HG02610 (cell line): ENCODE data around the gene PLEKHG1.

Source experiments
- ATAC-seq: cut with Tn5 transposase; IDR thresholded peaks from one replicate; pipeline ENCODE4 v1.9.1; 2021; ENCODE audit warnings: mild to moderate bottlenecking, moderate library complexity; ENCODE audit not compliant: unreplicated experiment

The PLEKHG1 gene

GRCh38 chr6:150588888-150589499 is 10.7 kb upstream of the PLEKHG1 start:
- no peak for ATAC-seq

- no peak for ATAC-seq
These were observed 9.8 kb upstream of the PLEKHG1 start for GRCh38 chr6:150589852-150590251.

- ATAC-seq: no peak
These were observed 9.2 kb upstream of the PLEKHG1 start for GRCh38 chr6:150590446-150590845.

GRCh38 chr6:150592377-150592995 is 7.2 kb upstream of the PLEKHG1 start:
- ATAC-seq: no peak

GRCh38 chr6:150593119-150593518 is 6.6 kb upstream of the PLEKHG1 start:
- ATAC-seq: no peak

GRCh38 chr6:150596439-150596838 is 3.2 kb upstream of the PLEKHG1 start:
- no peak for ATAC-seq

GRCh38 chr6:150598401-150598800 is 1.3 kb upstream of the PLEKHG1 start:
- no peak for ATAC-seq

- no peak for ATAC-seq
These were observed 857 bp upstream of the PLEKHG1 start for GRCh38 chr6:150598858-150599198.

GRCh38 chr6:150600010-150600300 is 270 bp downstream of the PLEKHG1 start:
- peak; percentile 26 for ATAC-seq

- peak; percentile 72 for ATAC-seq
These were observed 774 bp downstream of the PLEKHG1 start for GRCh38 chr6:150600301-150601017.

- no peak for ATAC-seq
These were observed 1.8 kb downstream of the PLEKHG1 start for GRCh38 chr6:150601439-150601838.

- no peak for ATAC-seq
These were observed 3.5 kb downstream of the PLEKHG1 start for GRCh38 chr6:150603176-150603575.

GRCh38 chr6:150604467-150604866 is 4.8 kb downstream of the PLEKHG1 start:
- no peak for ATAC-seq

- no peak for ATAC-seq
These were observed 5.6 kb downstream of the PLEKHG1 start for GRCh38 chr6:150605333-150605732.

GRCh38 chr6:150606168-150606591 is 6.5 kb downstream of the PLEKHG1 start:
- no peak for ATAC-seq

- ATAC-seq: no peak
These were observed 7.1 kb downstream of the PLEKHG1 start for GRCh38 chr6:150606647-150607328.

- ATAC-seq: no peak
These were observed 7.6 kb downstream of the PLEKHG1 start for GRCh38 chr6:150607329-150607650.

- no peak for ATAC-seq
These were observed 10.9 kb downstream of the PLEKHG1 start for GRCh38 chr6:150610584-150610983.

- ATAC-seq: no peak
These were observed 13.6 kb downstream of the PLEKHG1 start for GRCh38 chr6:150613269-150613668.

GRCh38 chr6:150615967-150616366 is 16.3 kb downstream of the PLEKHG1 start:
- no peak for ATAC-seq

GRCh38 chr6:150616586-150616985 is 16.9 kb downstream of the PLEKHG1 start:
- no peak for ATAC-seq

- no peak for ATAC-seq
These were observed 17.4 kb downstream of the PLEKHG1 start for GRCh38 chr6:150617062-150617461.
